C4-2B (cell line): Measurements from ENCODE around the gene TAP1.

Source experiments
- ZFX ChIP-seq: fragments of 450-650 bp; IDR thresholded peaks from 2 replicates; pipeline ENCODE4 v1.6.1; 2017
- TF ChIP-seq, protein P1 (sequence below): fragments of 450-650 bp; conservative IDR thresholded peaks from 2 replicates; pipeline ENCODE4 v1.5.1; 2017; ENCODE audit warnings: mild to moderate bottlenecking

DNA sequence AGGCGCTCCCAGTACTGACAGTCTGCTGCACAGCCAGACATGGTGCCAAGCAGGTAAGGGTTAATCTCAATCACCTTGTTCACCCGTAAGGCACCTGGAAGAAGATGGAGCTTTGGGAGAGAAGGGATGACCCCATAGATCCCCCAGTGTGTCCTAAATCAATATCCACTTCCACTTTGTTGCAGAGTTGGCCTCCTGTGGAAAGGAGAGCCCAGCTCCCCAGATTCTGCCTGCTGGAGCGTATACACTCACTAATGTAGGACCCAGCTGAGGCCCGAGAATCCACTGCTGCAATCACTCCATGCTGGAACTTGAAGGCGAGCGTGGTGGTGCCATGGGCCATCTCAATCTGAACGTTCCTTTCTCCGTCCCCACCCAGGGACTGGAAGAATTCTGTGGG is 10.8 kb downstream of the TAP1 start:
- TF ChIP-seq, protein P1, sequence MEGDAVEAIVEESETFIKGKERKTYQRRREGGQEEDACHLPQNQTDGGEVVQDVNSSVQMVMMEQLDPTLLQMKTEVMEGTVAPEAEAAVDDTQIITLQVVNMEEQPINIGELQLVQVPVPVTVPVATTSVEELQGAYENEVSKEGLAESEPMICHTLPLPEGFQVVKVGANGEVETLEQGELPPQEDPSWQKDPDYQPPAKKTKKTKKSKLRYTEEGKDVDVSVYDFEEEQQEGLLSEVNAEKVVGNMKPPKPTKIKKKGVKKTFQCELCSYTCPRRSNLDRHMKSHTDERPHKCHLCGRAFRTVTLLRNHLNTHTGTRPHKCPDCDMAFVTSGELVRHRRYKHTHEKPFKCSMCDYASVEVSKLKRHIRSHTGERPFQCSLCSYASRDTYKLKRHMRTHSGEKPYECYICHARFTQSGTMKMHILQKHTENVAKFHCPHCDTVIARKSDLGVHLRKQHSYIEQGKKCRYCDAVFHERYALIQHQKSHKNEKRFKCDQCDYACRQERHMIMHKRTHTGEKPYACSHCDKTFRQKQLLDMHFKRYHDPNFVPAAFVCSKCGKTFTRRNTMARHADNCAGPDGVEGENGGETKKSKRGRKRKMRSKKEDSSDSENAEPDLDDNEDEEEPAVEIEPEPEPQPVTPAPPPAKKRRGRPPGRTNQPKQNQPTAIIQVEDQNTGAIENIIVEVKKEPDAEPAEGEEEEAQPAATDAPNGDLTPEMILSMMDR: no peak
- no peak for TF ChIP-seq ZFX
